Astrocyte (in vitro differentiated cells and primary cell): ENCODE data around the gene UNC93B1. TPM values are rescaled to one million over a fixed set of nuclear protein-coding genes. Genes with fewer than 3 reads are reported as not detected.

Experiments
- DNase-seq: peaks from one replicate; pipeline ENCODE4 v3.0.0-alpha.2; 2010; ENCODE audit warnings: low read depth
- FAIRE-seq: peaks from 2 replicates; lab custom pipeline; 2011; peaks lifted over from hg19 to GRCh38; lab: Jason Lieb, UNC
- H2AFZ ChIP-seq: 2 replicates; pipeline ENCODE4 v1.6.0; 2012; ENCODE audit warnings: low read depth, low read length, inconsistent platforms
- H3K27ac ChIP-seq: 2 replicates; pipeline ENCODE4 v1.5.1; 2011; ENCODE audit warnings: low read depth, low read length, inconsistent platforms
- H3K27me3 ChIP-seq: 2 replicates; pipeline ENCODE4 v1.6.0; 2011; ENCODE audit warnings: low read length, inconsistent platforms; ENCODE audit not compliant: insufficient read depth
- H3K36me3 ChIP-seq: 2 replicates; pipeline ENCODE4 v1.5.1; 2011; ENCODE audit warnings: low read length, inconsistent platforms; ENCODE audit not compliant: insufficient read depth
- H3K4me1 ChIP-seq: 2 replicates; pipeline ENCODE4 v1.5.1; 2011; ENCODE audit warnings: low read length, inconsistent platforms; ENCODE audit not compliant: insufficient read depth
- H3K4me2 ChIP-seq: 2 replicates; pipeline ENCODE4 v1.6.0; 2012; ENCODE audit warnings: low read length, inconsistent platforms
- H3K4me3 ChIP-seq: 2 replicates; pipeline ENCODE4 v1.5.1; 2011; ENCODE audit warnings: low read depth, mild to moderate bottlenecking, low read length, inconsistent platforms; ENCODE audit not compliant: insufficient read depth
- H3K79me2 ChIP-seq: 2 replicates; pipeline ENCODE4 v1.6.0; 2012; ENCODE audit warnings: mild to moderate bottlenecking, low read length, inconsistent platforms; ENCODE audit not compliant: insufficient read depth
- H3K9ac ChIP-seq: 2 replicates; pipeline ENCODE4 v1.6.0; 2012; ENCODE audit warnings: mild to moderate bottlenecking, low read length, inconsistent platforms
- H3K9me3 ChIP-seq: 2 replicates; pipeline ENCODE4 v1.5.1; 2012; ENCODE audit warnings: low read depth, mild to moderate bottlenecking, low read length, inconsistent platforms; ENCODE audit not compliant: insufficient read depth
- H4K20me1 ChIP-seq: 2 replicates; pipeline ENCODE4 v1.6.0; 2012; ENCODE audit warnings: low read length, inconsistent platforms; ENCODE audit not compliant: insufficient read depth
- H3K27ac Mint-ChIP-seq: one replicate; pipeline ENCODE4 v1.8.0; 2021; ENCODE audit warnings: mild to moderate bottlenecking, mixed read lengths; ENCODE audit not compliant: unreplicated experiment
- H3K27me3 Mint-ChIP-seq: one replicate; pipeline ENCODE4 v1.8.0; 2021; ENCODE audit warnings: low read depth, mixed read lengths; ENCODE audit not compliant: unreplicated experiment
- H3K36me3 Mint-ChIP-seq: one replicate; pipeline ENCODE4 v1.8.0; 2021; ENCODE audit warnings: low read depth, mixed read lengths; ENCODE audit not compliant: unreplicated experiment
- H3K4me1 Mint-ChIP-seq: one replicate; pipeline ENCODE4 v1.8.0; 2021; ENCODE audit warnings: low read depth, mixed read lengths; ENCODE audit not compliant: unreplicated experiment
- H3K4me3 Mint-ChIP-seq: one replicate; pipeline ENCODE4 v1.8.0; 2021; ENCODE audit warnings: mild to moderate bottlenecking, moderate library complexity, mixed read lengths; ENCODE audit not compliant: unreplicated experiment
- H3K9me3 Mint-ChIP-seq: one replicate; pipeline ENCODE4 v1.8.0; 2021; ENCODE audit warnings: mild to moderate bottlenecking, mixed read lengths; ENCODE audit not compliant: unreplicated experiment
- CTCF ChIP-seq: IDR thresholded peaks from 2 replicates; pipeline ENCODE4 v1.5.1; 2011; ENCODE audit warnings: low read depth, mild to moderate bottlenecking, inconsistent platforms, low read length, moderate library complexity; ENCODE audit not compliant: insufficient read depth
- EZH2 ChIP-seq: IDR thresholded peaks from 2 replicates; pipeline ENCODE4 v1.6.1; 2012; ENCODE audit warnings: mild to moderate bottlenecking, low read length, inconsistent platforms; ENCODE audit not compliant: insufficient read depth
- total RNA-seq: library from RNA; stranded (reverse); gene quantifications from 2 replicates; pipeline ENCODE4 v1.2.1, GENCODE V29; 2021

Gene UNC93B1
- total RNA-seq, 1 donor from 2014 or later, result 37.3 TPM

GRCh38 chr11:68025047-68025446 is 21.1 kb upstream of the UNC93B1 start:
- peaks cover 14% of the 10 kb centered on the region for H3K36me3 Mint-ChIP-seq
- Histone ChIP-seq H3K4me2 (no peak overlapping the region), H3K9me3 (no peaks in the 10 kb centered on the region), H3K27ac (no peak overlapping the region), H3K79me2 (peaks cover 8% of the 10 kb centered on the region), H3K9ac (no peak overlapping the region), H2AFZ (no peak overlapping the region), H3K4me1 (peaks cover 41% of the 10 kb centered on the region), H3K36me3 (no peaks in the 10 kb centered on the region), H3K27me3 (no peaks in the 10 kb centered on the region), H3K4me3 (no peak overlapping the region), H4K20me1 (no peaks in the 10 kb centered on the region)
- no peaks in the 10 kb centered on the region for H3K27me3 Mint-ChIP-seq
- no peak for TF ChIP-seq CTCF
- H3K9me3 Mint-ChIP-seq, result no peaks in the 10 kb centered on the region
- H3K27ac Mint-ChIP-seq, result no peak overlapping the region
- H3K4me1 Mint-ChIP-seq, result peaks cover 24% of the 10 kb centered on the region
- H3K4me3 Mint-ChIP-seq, result no peak overlapping the region
- FAIRE-seq (no peak), DNase-seq (no peak)

GRCh38 chr11:68024508-68024907 is 20.6 kb upstream of the UNC93B1 start:
- Histone ChIP-seq H4K20me1 (no peaks in the 10 kb centered on the region), H3K36me3 (no peaks in the 10 kb centered on the region), H3K79me2 (peaks cover 5% of the 10 kb centered on the region), H3K4me1 (peaks cover 36% of the 10 kb centered on the region), H3K27me3 (no peaks in the 10 kb centered on the region), H3K9me3 (no peaks in the 10 kb centered on the region), H3K27ac (no peak overlapping the region), H3K4me3 (no peak overlapping the region), H3K9ac (no peak overlapping the region), H2AFZ (no peak overlapping the region), H3K4me2 (no peak overlapping the region)
- FAIRE-seq, result no peak
- Mint-ChIP-seq H3K27me3 (no peaks in the 10 kb centered on the region), H3K4me1 (peaks cover 22% of the 10 kb centered on the region), H3K4me3 (no peak overlapping the region), H3K27ac (no peak overlapping the region), H3K36me3 (peaks cover 14% of the 10 kb centered on the region), H3K9me3 (no peaks in the 10 kb centered on the region)
- no peak for DNase-seq
- TF ChIP-seq EZH2 (no peak), CTCF (no peak)

- H3K27me3 ChIP-seq, result no peaks in the 10 kb centered on the region
- DNase-seq (no peak), FAIRE-seq (no peak)
- no peak overlapping the region for H3K27ac Mint-ChIP-seq
- H2AFZ ChIP-seq, result no peak overlapping the region
- no peak overlapping the region for H3K4me3 ChIP-seq
- peaks cover 6% of the 10 kb centered on the region for H3K4me1 Mint-ChIP-seq
- TF ChIP-seq EZH2 (no peak), CTCF (no peak)
- peaks cover 16% of the 10 kb centered on the region for H3K4me1 ChIP-seq
- peaks cover 14% of the 10 kb centered on the region for H3K36me3 Mint-ChIP-seq
- no peaks in the 10 kb centered on the region for H3K36me3 ChIP-seq
- H3K4me2 ChIP-seq, result no peak overlapping the region
- peaks cover 3% of the 10 kb centered on the region for H3K79me2 ChIP-seq
- no peak overlapping the region for H3K27ac ChIP-seq
- H3K27me3 Mint-ChIP-seq, result peaks cover 2% of the 10 kb centered on the region
- no peaks in the 10 kb centered on the region for H4K20me1 ChIP-seq
- no peaks in the 10 kb centered on the region for H3K9me3 ChIP-seq
- H3K9ac ChIP-seq, result no peak overlapping the region
- no peaks in the 10 kb centered on the region for H3K9me3 Mint-ChIP-seq
- H3K4me3 Mint-ChIP-seq, result no peak overlapping the region
Measured at GRCh38 chr11:68022531-68022930, 18.6 kb upstream of the UNC93B1 start.
